Kidney glomerular epithelial cell (primary cell): Measurements from ENCODE around the gene PGS1.
"Not testable (repeated sequence)": the region's sequence is repeated elsewhere in the genome, so short reads cannot be mapped to it uniquely, and the experiment has no call there.

ENCODE experiments used
- DNase-seq: peaks from one replicate; lab custom pipeline; 2025; lab: John Stamatoyannopoulos, UW

Gene PGS1

GRCh38 chr17:78448356-78448993 is 70.0 kb downstream of the PGS1 start:
- no peak for DNase-seq

- no peak for DNase-seq
Measured at GRCh38 chr17:78449983-78450595, 71.6 kb downstream of the PGS1 start.

- DNase-seq = no peak
Measured at GRCh38 chr17:78450696-78451345, 72.4 kb downstream of the PGS1 start.

GRCh38 chr17:78451753-78452152 is 73.3 kb downstream of the PGS1 start:
- no peak for DNase-seq

GRCh38 chr17:78454346-78454745 is 75.9 kb downstream of the PGS1 start:
- no peak for DNase-seq

- DNase-seq = no peak
Measured at GRCh38 chr17:78458091-78458490, 79.6 kb downstream of the PGS1 start.

- DNase-seq = no peak
Measured at GRCh38 chr17:78458736-78459335, 80.4 kb downstream of the PGS1 start.

- DNase-seq = no peak
Measured at GRCh38 chr17:78459696-78460095, 81.2 kb downstream of the PGS1 start.

- no peak for DNase-seq
Measured at GRCh38 chr17:78460176-78460675, 81.8 kb downstream of the PGS1 start.

GRCh38 chr17:78460951-78461798 is 82.7 kb downstream of the PGS1 start:
- DNase-seq = no peak

GRCh38 chr17:78461799-78462053 is 83.3 kb downstream of the PGS1 start:
- no peak for DNase-seq

- no peak for DNase-seq
Measured at GRCh38 chr17:78462148-78462547, 83.7 kb downstream of the PGS1 start.

GRCh38 chr17:78466109-78466785 is 87.8 kb downstream of the PGS1 start:
- not testable (repeated sequence) for DNase-seq

GRCh38 chr17:78466786-78467715 is 88.6 kb downstream of the PGS1 start:
- DNase-seq = no peak

- DNase-seq = no peak
Measured at GRCh38 chr17:78468366-78468765, 89.9 kb downstream of the PGS1 start.

- no peak for DNase-seq
Measured at GRCh38 chr17:78469443-78469842, 91.0 kb downstream of the PGS1 start.

GRCh38 chr17:78471635-78472034 is 93.2 kb downstream of the PGS1 start:
- DNase-seq = no peak

- no peak for DNase-seq
Measured at GRCh38 chr17:78472035-78472905, 93.8 kb downstream of the PGS1 start.

GRCh38 chr17:78473951-78474613 is 95.6 kb downstream of the PGS1 start:
- DNase-seq = no peak
